Activated CD4-positive, CD25-positive, alpha-beta regulatory T cell (primary cell): ENCODE results near the gene TM4SF1.
"Not testable (repeated sequence)": the region's sequence is repeated elsewhere in the genome, so short reads cannot be mapped to it uniquely, and the experiment has no call there.

Experiments used
- DNase-seq, 4 experiments: peaks; one replicate each; lab custom pipeline; 2025; lab: John Stamatoyannopoulos, UW

TM4SF1 gene

DNA sequence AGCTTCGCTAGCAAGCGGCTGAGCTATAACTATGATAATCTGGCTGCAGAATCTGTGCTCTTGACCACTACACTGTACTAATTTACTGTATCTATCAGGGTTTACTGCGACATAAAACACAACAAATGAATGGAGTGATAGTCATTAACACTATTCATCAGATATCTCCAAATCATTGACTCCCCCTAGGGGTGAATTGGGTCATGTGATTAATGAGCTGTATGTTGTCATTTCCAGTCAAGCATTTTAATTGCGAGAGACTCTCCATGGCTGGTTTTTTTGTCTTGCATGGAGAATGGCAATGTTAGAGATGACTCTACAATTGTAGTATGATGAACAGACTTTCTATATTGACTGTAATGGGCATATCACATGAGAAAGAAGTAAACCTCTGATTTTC is 33.5 kb downstream of the TM4SF1 start:
- no peak for DNase-seq

GRCh38 chr3:149342413-149343380 is 34.8 kb downstream of the TM4SF1 start:
- DNase-seq: no peak

GRCh38 chr3:149340310-149340933 is 37.0 kb downstream of the TM4SF1 start:
- no peak for DNase-seq

DNA sequence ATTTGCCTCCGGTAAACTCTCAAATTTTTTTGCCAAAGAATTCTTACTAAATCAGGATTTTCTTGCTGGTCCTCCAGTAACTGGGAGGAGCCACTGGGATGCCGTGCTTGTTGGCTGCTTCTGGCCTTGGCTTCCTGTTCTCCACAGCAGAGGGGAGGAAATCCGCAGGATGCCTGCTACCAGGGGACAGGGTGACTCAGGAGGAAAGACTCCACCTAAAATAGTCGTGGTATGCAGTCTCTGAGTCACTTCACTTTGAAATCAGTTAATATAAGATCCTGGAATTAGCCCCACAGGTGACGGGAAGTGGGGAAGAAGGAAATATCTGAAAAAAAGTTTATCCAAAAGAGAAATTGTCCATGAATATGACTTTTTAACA is 37.5 kb downstream of the TM4SF1 start:
- no peak for DNase-seq

- DNase-seq: not testable (repeated sequence)
Measured at GRCh38 chr3:149337486-149337885, 40.0 kb downstream of the TM4SF1 start.

DNA sequence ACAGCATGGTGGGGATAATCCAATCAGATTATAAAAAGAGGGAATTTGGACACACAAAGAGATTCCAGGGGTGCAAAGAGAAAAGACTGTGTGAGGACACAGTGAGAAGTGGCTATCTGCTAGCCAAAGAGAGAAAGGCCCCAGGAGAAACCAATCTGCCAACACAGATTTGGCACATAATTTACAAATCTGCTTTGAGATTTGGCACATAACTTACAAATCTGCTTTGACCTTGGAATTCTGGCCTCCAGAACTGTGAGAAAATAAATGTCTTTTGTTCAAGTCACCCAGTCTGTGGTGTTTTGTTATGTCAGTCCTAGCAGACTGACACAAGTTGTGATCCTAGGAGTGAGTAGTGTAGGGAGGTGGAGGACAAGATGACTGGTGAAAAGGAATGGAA is 40.5 kb downstream of the TM4SF1 start:
- no peak for DNase-seq

GRCh38 chr3:149333176-149333859 is 44.1 kb downstream of the TM4SF1 start, which contains the start of gene TM4SF18:
Gene TM4SF18 (minus strand): TSS chr3:149333636. CDS start chr3:149333382, 254 bp downstream.
- DNase-seq: no peak

DNA sequence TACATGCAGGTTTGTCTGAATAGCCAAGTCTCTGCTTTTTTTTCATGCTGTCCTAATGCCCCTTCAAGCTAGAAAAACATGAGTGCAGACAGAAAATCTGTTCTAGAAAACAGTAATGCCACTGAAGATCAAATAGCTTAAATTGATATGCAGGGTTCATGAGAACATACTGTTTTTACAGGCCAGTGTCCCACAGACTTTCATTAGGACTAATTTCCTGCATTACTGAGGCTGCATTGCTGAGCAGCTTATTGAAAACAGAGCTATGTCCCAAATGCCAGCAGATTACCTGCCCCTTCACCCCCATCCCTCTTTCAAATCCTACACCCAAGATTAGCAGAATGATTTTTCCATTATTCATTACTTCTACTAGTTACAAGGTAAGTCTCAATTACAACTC is 44.7 kb downstream of the TM4SF1 start:
- no peak for DNase-seq

DNA sequence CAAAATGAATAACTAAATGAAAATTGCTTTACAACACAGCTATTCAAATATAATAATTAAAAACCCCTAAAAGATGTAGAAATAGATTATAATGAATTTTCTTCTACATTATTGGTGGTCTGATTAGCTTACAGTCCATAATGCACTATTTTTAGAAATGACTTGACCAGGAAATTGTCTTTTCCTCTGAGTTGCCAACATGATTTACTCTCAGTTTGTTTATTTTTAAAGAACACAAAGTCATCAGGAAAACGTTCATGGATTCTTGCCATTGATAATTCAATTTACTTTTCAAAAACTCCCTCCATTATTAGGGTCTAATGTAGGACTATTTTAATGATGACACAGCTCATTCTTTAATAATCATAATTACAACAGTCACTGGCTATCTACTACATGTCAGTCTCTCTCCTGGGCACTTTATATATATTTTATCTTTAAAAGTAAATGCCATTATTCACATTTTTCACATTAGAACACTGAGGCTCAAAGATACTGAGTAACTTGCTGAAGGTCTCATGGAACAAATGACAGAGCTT is 45.2 kb downstream of the TM4SF1 start:
- DNase-seq: no peak

GRCh38 chr3:149331396-149331795 is 46.1 kb downstream of the TM4SF1 start:
- DNase-seq: no peak

DNA sequence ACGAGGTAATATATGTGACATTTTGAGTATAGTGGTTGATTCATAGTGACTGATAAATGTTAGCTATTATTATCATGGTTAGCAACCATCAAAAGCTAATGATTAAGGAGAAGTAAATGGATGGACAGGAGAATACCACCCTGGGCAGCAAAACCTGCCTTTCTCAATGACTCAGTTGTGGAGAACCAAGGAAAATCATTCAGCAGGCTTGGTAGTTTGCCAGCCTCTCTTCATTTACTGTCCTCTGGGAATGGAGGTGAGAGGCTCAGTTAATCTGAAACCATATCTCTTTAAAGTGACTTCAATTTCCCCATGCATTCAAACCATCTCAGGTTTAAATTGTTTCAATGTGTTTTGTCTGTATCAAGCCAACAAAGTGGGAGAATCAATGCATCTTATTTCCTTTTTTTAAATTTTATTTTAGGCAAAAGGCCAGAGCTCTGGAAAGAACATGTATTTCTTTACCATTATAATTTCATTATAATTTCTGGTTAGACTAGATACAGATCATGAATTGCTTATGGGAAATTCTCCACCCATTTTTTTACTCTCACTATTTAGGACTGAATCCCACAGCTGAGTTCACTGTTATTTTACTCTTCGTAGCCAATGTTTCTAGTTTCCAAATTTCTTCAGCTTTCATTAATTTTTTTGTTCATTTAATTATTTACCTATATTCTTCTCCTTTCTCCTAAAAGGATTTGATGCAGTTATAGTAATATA is 46.7 kb downstream of the TM4SF1 start:
- DNase-seq: no peak

DNA sequence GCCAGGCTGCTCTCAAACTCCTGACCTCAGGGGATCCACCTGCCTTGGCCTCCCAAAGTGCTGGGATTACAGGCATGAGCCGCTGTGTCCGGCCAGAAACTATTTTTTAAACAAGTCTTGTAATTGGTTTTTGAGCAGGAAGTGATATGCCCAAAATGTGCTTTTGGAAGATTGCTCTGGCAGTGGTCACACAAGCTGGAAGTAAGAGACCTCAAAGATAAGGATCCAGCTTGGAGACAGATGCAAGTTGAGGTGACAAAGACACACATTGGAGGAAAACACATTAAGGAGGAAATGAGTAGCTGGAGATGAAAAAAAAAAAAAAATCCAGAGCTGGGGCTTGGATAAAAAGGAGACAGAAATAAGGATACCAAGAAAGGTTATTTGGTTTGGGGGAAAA is 50.3 kb downstream of the TM4SF1 start:
- DNase-seq: no peak

GRCh38 chr3:149325581-149325980 is 51.9 kb downstream of the TM4SF1 start:
- no peak for DNase-seq

DNA sequence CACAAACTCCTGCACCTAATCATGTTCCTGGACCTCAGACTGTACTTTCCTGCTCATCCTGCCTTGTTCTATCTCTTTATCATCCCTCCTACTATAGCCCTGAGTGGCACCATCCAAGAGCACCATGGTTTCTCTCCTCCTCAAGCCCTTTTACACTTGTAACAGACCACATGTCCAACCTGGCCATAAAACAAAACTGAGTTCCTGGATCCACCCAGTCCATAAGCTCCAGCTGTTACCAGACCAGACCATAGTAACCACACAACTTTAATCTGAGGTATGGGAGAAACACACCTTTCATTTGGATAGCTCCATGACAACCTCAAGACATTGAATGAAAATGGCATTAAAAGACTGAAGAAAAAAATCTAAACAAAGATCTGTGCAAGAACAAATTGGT is 53.1 kb downstream of the TM4SF1 start:
- DNase-seq: no peak

DNA sequence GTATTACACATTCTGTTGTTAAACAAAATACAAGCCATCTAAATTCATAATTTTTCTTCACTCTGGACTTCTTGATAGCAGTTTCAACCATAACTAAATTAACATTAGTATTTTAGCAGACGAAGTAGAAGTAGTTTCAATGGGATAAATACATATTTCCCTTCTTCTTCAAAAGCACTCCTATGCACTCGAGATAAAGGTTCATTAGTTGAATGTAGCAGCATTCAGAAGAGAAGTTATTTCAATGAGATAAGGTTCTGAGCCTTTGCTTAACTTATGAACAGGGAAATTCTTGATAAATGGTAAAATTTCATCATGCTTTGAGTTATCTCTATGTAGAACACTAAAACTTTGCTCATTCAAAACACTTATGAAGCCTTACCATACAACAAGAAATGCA is 55.8 kb downstream of the TM4SF1 start:
- no peak for DNase-seq

- DNase-seq: no peak
Measured at GRCh38 chr3:149321136-149321535, 56.3 kb downstream of the TM4SF1 start.

DNA sequence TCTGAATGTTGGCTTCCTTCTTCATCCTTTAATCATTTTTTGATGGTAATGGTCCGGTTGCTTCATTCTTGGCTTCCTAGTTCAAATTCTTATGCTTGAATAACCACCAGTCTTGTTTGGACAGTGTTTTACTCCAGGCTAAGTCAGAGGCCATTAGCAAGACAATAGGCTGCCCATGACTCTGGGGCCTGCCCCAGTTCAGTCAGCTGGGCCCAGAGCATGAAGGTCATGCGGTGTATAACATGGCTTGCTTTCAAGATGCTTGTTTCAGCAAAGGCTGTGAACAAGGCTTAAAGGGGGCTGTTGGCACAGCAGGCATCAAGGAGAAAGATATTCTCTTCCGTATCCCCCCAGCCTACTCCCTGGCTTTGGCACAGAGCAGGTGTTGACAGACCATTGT is 57.7 kb downstream of the TM4SF1 start:
- no peak for DNase-seq
